Measurements from ENCODE around the gene RETREG3. TPM values are rescaled to one million over a fixed set of nuclear protein-coding genes. Genes with fewer than 3 reads are reported as not detected.

The RETREG3 gene
- total RNA-seq, 1 experiment from 2014 or later, result 47.2 TPM

- H3K36me3 ChIP-seq, result no peaks in the 10 kb centered on the region
- no peak overlapping the region for H3K4me3 ChIP-seq
- DNase-seq, result no peak
Observed at GRCh38 chr17:42530952-42531454, 78.2 kb downstream of the RETREG3 start.

More at GRCh38 chr17:42530952-42531454, 78.2 kb downstream of the RETREG3 start:
- no peaks in the 10 kb centered on the region for H3K9me3 ChIP-seq
- no peaks in the 10 kb centered on the region for H3K27me3 ChIP-seq

Other genes with a start within 250 kb of the RETREG3 start
- 59.9 and 66.2 TPM in 2 replicates for gene STAT3, start 220.9 kb downstream of the RETREG3 start, total RNA-seq (2014; rRNA removed; shearing (Covaris generic); ENCODE audit: low replicate concordance)
- gene CAVIN1, start 186.1 kb downstream of the RETREG3 start, total RNA-seq (2014; rRNA removed; shearing (Covaris generic); ENCODE audit: low replicate concordance), result 799 and 958 TPM in 2 replicates
- gene ATP6V0A1, start 150.5 kb downstream of the RETREG3 start, total RNA-seq (2014; rRNA removed; shearing (Covaris generic); ENCODE audit: low replicate concordance), result 15.9 and 28.0 TPM in 2 replicates
- 18.5 and 46.4 TPM in 2 replicates for gene NAGLU, start 73.1 kb downstream of the RETREG3 start, total RNA-seq (2014; rRNA removed; shearing (Covaris generic); ENCODE audit: low replicate concordance)
- gene HSD17B1, start 56.5 kb downstream of the RETREG3 start, total RNA-seq (2014; rRNA removed; shearing (Covaris generic); ENCODE audit: low replicate concordance), result 0.59 and 2.8 TPM in 2 replicates
- gene COASY, start 47.2 kb downstream of the RETREG3 start, total RNA-seq (2014; rRNA removed; shearing (Covaris generic); ENCODE audit: low replicate concordance), result 7.7 and 12.4 TPM in 2 replicates
- 19.8 and 40.0 TPM in 2 replicates for gene MLX, start 42.3 kb downstream of the RETREG3 start, total RNA-seq (2014; rRNA removed; shearing (Covaris generic); ENCODE audit: low replicate concordance)
- 5.6 and 29.6 TPM in 2 replicates for gene PSMC3IP, start 31.6 kb downstream of the RETREG3 start, total RNA-seq (2014; rRNA removed; shearing (Covaris generic); ENCODE audit: low replicate concordance)
- gene TUBG1, start 309 bp upstream of the RETREG3 start, total RNA-seq (2014; rRNA removed; shearing (Covaris generic); ENCODE audit: low replicate concordance), result 65.4 and 69.8 TPM in 2 replicates
- 1.4 and 4.0 TPM in 2 replicates for gene TUBG2, start 49.9 kb upstream of the RETREG3 start, total RNA-seq (2014; rRNA removed; shearing (Covaris generic); ENCODE audit: low replicate concordance)
- 16.5 and 54.1 TPM in 2 replicates for gene PLEKHH3, start 67.6 kb upstream of the RETREG3 start, total RNA-seq (2014; rRNA removed; shearing (Covaris generic); ENCODE audit: low replicate concordance)
- gene CCR10, start 72.5 kb upstream of the RETREG3 start, total RNA-seq (2014; rRNA removed; shearing (Covaris generic); ENCODE audit: low replicate concordance), result 5.7 TPM in 1 of 2 replicates, not detected in the other
- gene CNTNAP1, start 73.2 kb upstream of the RETREG3 start, total RNA-seq (2014; rRNA removed; shearing (Covaris generic); ENCODE audit: low replicate concordance), result 9.2 and 9.3 TPM in 2 replicates
- gene EZH1, start 135.7 kb upstream of the RETREG3 start, total RNA-seq (2014; rRNA removed; shearing (Covaris generic); ENCODE audit: low replicate concordance), result 8.4 and 20.0 TPM in 2 replicates
- gene RAMP2, start 151.9 kb upstream of the RETREG3 start, total RNA-seq (2014; rRNA removed; shearing (Covaris generic); ENCODE audit: low replicate concordance), result not detected in 2 replicates
- gene VPS25, start 164.1 kb upstream of the RETREG3 start, total RNA-seq (2014; rRNA removed; shearing (Covaris generic); ENCODE audit: low replicate concordance), result 68.7 and 99.1 TPM in 2 replicates
- gene WNK4, start 171.2 kb upstream of the RETREG3 start, total RNA-seq (2014; rRNA removed; shearing (Covaris generic); ENCODE audit: low replicate concordance), result not detected in 2 replicates
- gene COA3, start 189.3 kb upstream of the RETREG3 start, total RNA-seq (2014; rRNA removed; shearing (Covaris generic); ENCODE audit: low replicate concordance), result 65.1 and 90.5 TPM in 2 replicates
- not detected in 2 replicates for gene CNTD1, start 189.5 kb upstream of the RETREG3 start, total RNA-seq (2014; rRNA removed; shearing (Covaris generic); ENCODE audit: low replicate concordance)
- gene BECN1, start 214.9 kb upstream of the RETREG3 start, total RNA-seq (2014; rRNA removed; shearing (Covaris generic); ENCODE audit: low replicate concordance), result 85.0 and 209 TPM in 2 replicates
- 72.7 and 82.0 TPM in 2 replicates for gene PSME3, start 224.0 kb upstream of the RETREG3 start, total RNA-seq (2014; rRNA removed; shearing (Covaris generic); ENCODE audit: low replicate concordance)
- 0.36 TPM in 1 of 2 replicates, not detected in the other for gene AOC2, start 235.2 kb upstream of the RETREG3 start, total RNA-seq (2014; rRNA removed; shearing (Covaris generic); ENCODE audit: low replicate concordance)
- gene AOC3, start 241.8 kb upstream of the RETREG3 start, total RNA-seq (2014; rRNA removed; shearing (Covaris generic); ENCODE audit: low replicate concordance), result 0.10 and 0.86 TPM in 2 replicates